ENCODE data around the gene KCNC1. TPM values are rescaled to one million over a fixed set of nuclear protein-coding genes. Genes with fewer than 3 reads are reported as not detected.
A peak's percentile ranks its signal among the peaks of the same experiment; 100 is the strongest.

KCNC1 gene
- polyA plus RNA-seq, 2 of the 4 experiments (the other 2 are of a cell fraction), result 0.08 TPM; not detected in 1

GRCh38 chr11:17783878-17784277 lies 49.3 kb downstream of the KCNC1 start (continued):
- no peak for TF ChIP-seq TFCP2L1 (CRISPR knock-in tag; IDR thresholded peaks at IDR 0.05)

GRCh38 chr11:17786824-17787525 lies 52.4 kb downstream of the KCNC1 start:
- Histone ChIP-seq H3K4me3 (no peak overlapping the region), H3K9me3 (no peaks in the 10 kb centered on the region), H3K4me2 (no peak overlapping the region), H3K4me1 (peaks cover 7% of the 10 kb centered on the region; the same call in 1 of the 3 replicates), H3K27ac (no peak overlapping the region)
- DNase-seq (ENCODE audit: low read depth in 1 of 2, low spot score in 1 of 2), result no peak
- 74% methylated on average over 13 of the region's 14 CpGs for WGBS (ENCODE audit: missing lambda C conversion rate)
- ChIA-PET CTCF (interaction anchor here (0.8 to 1.2 kb wide), 2 partner anchors 41 to 180 kb away, joined by 3 to 4 read pairs; no protein-coding TSS in a partner anchor), POLR2A (no interaction called here)
- ATAC-seq, result peak in 1 of 2 experiments; percentile 42; a peak in 2 of 6 replicates
- TF ChIP-seq, protein P1, sequence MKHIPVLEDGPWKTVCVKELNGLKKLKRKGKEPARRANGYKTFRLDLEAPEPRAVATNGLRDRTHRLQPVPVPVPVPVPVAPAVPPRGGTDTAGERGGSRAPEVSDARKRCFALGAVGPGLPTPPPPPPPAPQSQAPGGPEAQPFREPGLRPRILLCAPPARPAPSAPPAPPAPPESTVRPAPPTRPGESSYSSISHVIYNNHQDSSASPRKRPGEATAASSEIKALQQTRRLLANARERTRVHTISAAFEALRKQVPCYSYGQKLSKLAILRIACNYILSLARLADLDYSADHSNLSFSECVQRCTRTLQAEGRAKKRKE (CRISPR knock-in tag; IDR thresholded peaks at IDR 0.05; ENCODE audit: low read depth), result no peak
- TF ChIP-seq RFX5 (IDR thresholded peaks at IDR 0.05) (no peak), SMC3 (IDR thresholded peaks at IDR 0.05) (no peak), HDAC2 (IDR thresholded peaks at IDR 0.05) (no peak), BHLHE40 (IDR thresholded peaks at IDR 0.05; ENCODE audit: low read depth, low read length) (no peak), POLR2A (IDR thresholded peaks at IDR 0.05; ENCODE audit: low read length) (no peak), HOXB5 (CRISPR knock-in tag; IDR thresholded peaks at IDR 0.05) (no peak), FOSB (CRISPR knock-in tag; IDR thresholded peaks at IDR 0.05) (no peak), RCOR1 (IDR thresholded peaks at IDR 0.05; ENCODE audit: low read depth, low read length) (no peak), EHF (CRISPR knock-in tag; IDR thresholded peaks at IDR 0.05) (no peak), SREBF2 (IDR thresholded peaks at IDR 0.05) (no peak), TFCP2L1 (CRISPR knock-in tag; IDR thresholded peaks at IDR 0.05) (no peak), CEBPB (IDR thresholded peaks at IDR 0.05) (no peak), JUN (IDR thresholded peaks at IDR 0.05) (no peak)
- no peak for FAIRE-seq

- H3K9me3 ChIP-seq, result no peaks in the 10 kb centered on the region
- H3K27ac ChIP-seq, result no peak overlapping the region
- POLR2A ChIA-PET, result no interaction called here
- no peak for DNase-seq (ENCODE audit: low read depth in 1 of 2, low spot score in 1 of 2)
- H3K4me1 ChIP-seq, result peaks cover 7% of the 10 kb centered on the region; the same call in 1 of the 3 replicates
- no peak for FAIRE-seq
- ATAC-seq, result no peak
- no peak overlapping the region for H3K4me2 ChIP-seq
- TF ChIP-seq RAD21 (conservative IDR thresholded peaks at IDR 0.05 in 1 of 2, IDR thresholded peaks at IDR 0.05 in 1 of 2), result no peak
- TF ChIP-seq PHF8 (IDR thresholded peaks at IDR 0.05; ENCODE audit: borderline replicate concordance, low read depth), result no peak
- no peak for TF ChIP-seq EHMT2 (IDR thresholded peaks at IDR 0.05; ENCODE audit: low read depth)
- TF ChIP-seq KDM1A (IDR thresholded peaks at IDR 0.05; ENCODE audit: low read depth), result no peak
- no peak for TF ChIP-seq TP53 (CRISPR knock-in tag; IDR thresholded peaks at IDR 0.05)
- TF ChIP-seq JUNB (IDR thresholded peaks at IDR 0.05), result no peak
- TF ChIP-seq KDM5A (IDR thresholded peaks at IDR 0.05), result no peak
- no peak for TF ChIP-seq NR3C1 (IDR thresholded peaks at IDR 0.05)
- no peak for TF ChIP-seq FOSL2 (IDR thresholded peaks at IDR 0.05)
- TF ChIP-seq FOSL2 (CRISPR knock-in tag; IDR thresholded peaks at IDR 0.05), result no peak
- no peak for TF ChIP-seq CTCF (IDR thresholded peaks at IDR 0.05)
- TF ChIP-seq RCOR1 (IDR thresholded peaks at IDR 0.05; ENCODE audit: low read depth, low read length), result no peak
- TF ChIP-seq HMGXB4 (CRISPR knock-in tag; IDR thresholded peaks at IDR 0.05; ENCODE audit: borderline replicate concordance), result no peak
- TF ChIP-seq MAX (IDR thresholded peaks at IDR 0.05), result no peak
- no peak for TF ChIP-seq POLR2AphosphoS2 (conservative IDR thresholded peaks at IDR 0.05; ENCODE audit: low read length)
- no peak for TF ChIP-seq ZSCAN20 (CRISPR knock-in tag; IDR thresholded peaks at IDR 0.05)
- no peak for TF ChIP-seq ESRRA (IDR thresholded peaks at IDR 0.05; ENCODE audit: borderline replicate concordance, low read length)
- H3K4me3 ChIP-seq, result no peak overlapping the region
- WGBS (ENCODE audit: missing lambda C conversion rate), result 88% methylated on average over 4 of the region's 5 CpGs
- CTCF ChIA-PET, result interaction anchor here (1.2 kb wide), 1 partner anchor 179 kb away, joined by 4 read pairs; no protein-coding TSS in a partner anchor
Measured at GRCh38 chr11:17788084-17788483, 53.5 kb downstream of the KCNC1 start.

Data from A549 (cell line).